HepG2 (cell line): ENCODE measurements around the gene RNFT2. TPM values are rescaled to one million over a fixed set of nuclear protein-coding genes. Genes with fewer than 3 reads are reported as not detected.

ENCODE experiments used
- CREB1 ChIP-seq, 2 experiments: fragments of 450-650 bp in 1 of 2; IDR thresholded peaks; 2 replicates each; pipeline ENCODE4 v1.6.1; 2016 to 2017; ENCODE audit warnings: control low read depth in 1 of 2, mild to moderate bottlenecking in 1 of 2, missing compliant biosample characterization in 1 of 2, missing genetic modification characterization in 1 of 2
- HDAC2 ChIP-seq: sonication (generic); formaldehyde crosslinking; IDR thresholded peaks from 2 replicates; pipeline ENCODE4 v1.4.0; 2020; ENCODE audit warnings: missing genetic modification reagents
- MED13 ChIP-seq: sonication (generic); formaldehyde crosslinking; IDR thresholded peaks from 2 replicates; pipeline ENCODE4 v1.5.0; 2020; ENCODE audit warnings: missing genetic modification reagents
- PAX8 ChIP-seq: sonication (generic); formaldehyde crosslinking; IDR thresholded peaks from 2 replicates; pipeline ENCODE4 v1.8.0; 2022; ENCODE audit warnings: mild to moderate bottlenecking, missing genetic modification reagents, borderline replicate concordance
- SSRP1 ChIP-seq: IDR thresholded peaks from 2 replicates; pipeline ENCODE4 v1.6.1; 2016; ENCODE audit warnings: control low read depth
- YEATS4 ChIP-seq: sonication (generic); formaldehyde crosslinking; IDR thresholded peaks from 2 replicates; pipeline ENCODE4 v1.4.0; 2020; ENCODE audit warnings: missing genetic modification reagents, borderline replicate concordance
- ZHX2 ChIP-seq, 2 experiments: sonication (generic) in 1 of 2; formaldehyde crosslinking in 1 of 2; IDR thresholded peaks; 2 replicates each; pipeline versions ENCODE4 v1.6.1 to v1.9.0; 2014 to 2022; ENCODE audit warnings: antibody characterized with exemption in 1 of 2, borderline replicate concordance in 1 of 2, inconsistent platforms in 1 of 2, low read depth in 1 of 2, missing genetic modification reagents in 1 of 2
- ZNF75D ChIP-seq: sonication (generic); formaldehyde crosslinking; IDR thresholded peaks from 2 replicates; pipeline ENCODE4 v1.8.1; 2023; ENCODE audit warnings: missing genetic modification reagents, mild to moderate bottlenecking, borderline replicate concordance
- ZNF768 ChIP-seq: sonication (generic); formaldehyde crosslinking; IDR thresholded peaks from 2 replicates; pipeline ENCODE4 v1.4.0; 2020; ENCODE audit warnings: missing genetic modification reagents
- ZNF841 ChIP-seq: sonication (generic); formaldehyde crosslinking; IDR thresholded peaks from 2 replicates; pipeline ENCODE4 v1.8.1; 2023; ENCODE audit warnings: missing genetic modification reagents, borderline replicate concordance
- polyA plus RNA-seq, 8 experiments: library from polyadenylated mRNA; depleted of rRNA in 3 of 8; stranded (reverse) in 7 of 8; unstranded in 1 of 8; fragments of >200 nt; fragmentation: Illumina TruSeq in 4 of 8; extraction: Trizol in 4 of 8; gene quantifications; 2 replicates each; pipeline versions ENCODE4 v1.2.1 to v1.2.3, GENCODE V29; 2011 to 2016; ENCODE audit warnings: low read depth in 4 of 8, missing spikeins in 1 of 8, mixed read lengths in 1 of 8; ENCODE audit not compliant: insufficient read depth in 1 of 8
- total RNA-seq, 5 experiments: library from RNA; depleted of rRNA; stranded (reverse); fragments of >200 nt; fragmentation: Illumina TruSeq; extraction: Trizol; gene quantifications; 2 replicates each; pipeline ENCODE4 v1.2.3, GENCODE V29; 2016; ENCODE audit warnings: low read depth in 1 of 5

Gene RNFT2
- total and polyA plus RNA-seq, 2 of the 13 experiments (the other 11 are each of a cell fraction or from before 2014, with no cell fraction given): 3.3 to 8.3 TPM

GRCh38 chr12:116898669-116899068 lies 160.6 kb downstream of the RNFT2 start (continued):
- TF ChIP-seq ZHX2 (IDR thresholded peaks at IDR 0.05; ENCODE audit: low read depth): no peak
- TF ChIP-seq ZHX2 (CRISPR knock-in tag; IDR thresholded peaks at IDR 0.05; ENCODE audit: borderline replicate concordance): no peak
- no peak for TF ChIP-seq HDAC2 (CRISPR knock-in tag)
- TF ChIP-seq PAX8: no peak
- TF ChIP-seq ZNF768 (CRISPR knock-in tag): no peak
- no peak for TF ChIP-seq YEATS4 (CRISPR knock-in tag)
- TF ChIP-seq CREB1 (IDR thresholded peaks at IDR 0.05): no peak
- TF ChIP-seq CREB1 (CRISPR knock-in tag; IDR thresholded peaks at IDR 0.05): no peak
- no peak for TF ChIP-seq ZNF75D (CRISPR knock-in tag)
- no peak for TF ChIP-seq MED13
- no peak for TF ChIP-seq ZNF841 (CRISPR knock-in tag)
- no peak for TF ChIP-seq SSRP1 (CRISPR knock-in tag)
- TF ChIP-seq, all 625 proteins: peak for 0
